Fibroblast of skin of abdomen (primary cell): Measurements from ENCODE around the gene PITX1.
"Not testable (repeated sequence)": the region's sequence is repeated elsewhere in the genome, so short reads cannot be mapped to it uniquely, and the experiment has no call there.

Experiments used
- DNase-seq: peaks from one replicate; pipeline ENCODE4 v3.0.0-alpha.2; 2013

PITX1 gene

GRCh38 chr5:135009736-135010501 lies 24.1 kb downstream of the PITX1 start:
- no peak for DNase-seq

- no peak for DNase-seq
Observed at GRCh38 chr5:135008981-135009735, 24.9 kb downstream of the PITX1 start.

- no peak for DNase-seq
Observed at GRCh38 chr5:135008556-135008955, 25.5 kb downstream of the PITX1 start.

GRCh38 chr5:135007749-135008363 lies 26.2 kb downstream of the PITX1 start:
- no peak for DNase-seq

GRCh38 chr5:135007305-135007704 lies 26.7 kb downstream of the PITX1 start:
- DNase-seq, result no peak

GRCh38 chr5:135005076-135005475 lies 29.0 kb downstream of the PITX1 start:
- DNase-seq, result no peak

- no peak for DNase-seq
Observed at GRCh38 chr5:135004376-135004775, 29.7 kb downstream of the PITX1 start.

GRCh38 chr5:134998068-134998467 lies 36.0 kb downstream of the PITX1 start:
- DNase-seq, result not testable (repeated sequence)

GRCh38 chr5:134997015-134997414 lies 37.0 kb downstream of the PITX1 start:
- no peak for DNase-seq

- no peak for DNase-seq
Observed at GRCh38 chr5:134995850-134996402, 38.1 kb downstream of the PITX1 start.

- no peak for DNase-seq
Observed at GRCh38 chr5:134994560-134995156, 39.4 kb downstream of the PITX1 start.

GRCh38 chr5:134993161-134993560 lies 40.9 kb downstream of the PITX1 start:
- DNase-seq, result no peak

GRCh38 chr5:134992148-134992547 lies 41.9 kb downstream of the PITX1 start:
- no peak for DNase-seq

- not testable (repeated sequence) for DNase-seq
Observed at GRCh38 chr5:134990183-134990582, 43.8 kb downstream of the PITX1 start.

GRCh38 chr5:134989266-134989830 lies 44.7 kb downstream of the PITX1 start:
- DNase-seq, result peak; percentile 42

- no peak for DNase-seq
Observed at GRCh38 chr5:134982230-134982629, 51.8 kb downstream of the PITX1 start.

GRCh38 chr5:134979416-134979815 lies 54.6 kb downstream of the PITX1 start:
- no peak for DNase-seq
